ENCODE measurements around the gene TMED5.

- TF ChIP-seq POLR2AphosphoS5 (IDR thresholded peaks at IDR 0.05): no peak
- no peak for TF ChIP-seq CTCF (IDR thresholded peaks at IDR 0.05; ENCODE audit: poor library complexity, severe bottlenecking)
- TF ChIP-seq MXI1 (conservative IDR thresholded peaks at IDR 0.05; ENCODE audit: poor library complexity, severe bottlenecking): no peak
- no peak for TF ChIP-seq RAD21 (conservative IDR thresholded peaks at IDR 0.05)
- no peak for TF ChIP-seq EZH2 (IDR thresholded peaks at IDR 0.05; ENCODE audit: borderline replicate concordance, insufficient read depth, low read length, poor library complexity, severe bottlenecking)
These were observed 72.8 kb downstream of the TMED5 start for GRCh38 chr1:93107395-93107794.
